ENCODE results near the gene TLR9. TPM values are rescaled to one million over a fixed set of nuclear protein-coding genes. Genes with fewer than 3 reads are reported as not detected.

Gene TLR9
- total RNA-seq, 2 experiments from 2014 or later: 0.55 to 0.65 TPM

DNA sequence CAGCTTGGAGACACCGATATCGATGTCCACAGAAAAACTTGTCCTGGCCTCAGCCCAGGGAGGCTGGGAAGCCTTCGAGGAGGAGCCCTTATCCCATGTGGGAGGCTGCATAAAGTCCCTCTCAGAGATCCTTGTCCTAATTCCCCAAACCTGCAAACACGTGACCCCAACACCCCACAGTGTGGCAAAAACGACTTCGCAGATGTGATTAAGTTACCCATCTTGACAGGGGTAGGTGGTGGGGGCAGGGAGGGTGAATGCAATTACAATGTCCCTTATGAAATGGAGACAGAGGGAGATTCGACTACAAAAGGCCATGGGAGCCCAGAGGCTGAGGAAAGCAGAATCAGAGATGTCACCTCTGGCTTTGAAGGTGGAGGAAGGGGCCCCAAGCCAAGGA, 2.3 kb upstream of the TLR9 start:
- POLR2A ChIA-PET: no interaction called here
- CTCF ChIA-PET: interaction anchor here (1.6 kb wide), 1 partner anchor 10 kb away, joined by 4 read pairs; no protein-coding TSS in a partner anchor
- peak overlapping the region; percentile 57 for H3K27ac Mint-ChIP-seq
- no peaks in the 10 kb centered on the region for H3K27me3 Mint-ChIP-seq
- H3K36me3 Mint-ChIP-seq (ENCODE audit: low read depth): peaks cover 40% of the 10 kb centered on the region
- no peak for DNase-seq
- H3K4me1 Mint-ChIP-seq: peaks cover 60% of the 10 kb centered on the region
- no peak overlapping the region for H3K4me3 Mint-ChIP-seq
- no peaks in the 10 kb centered on the region for H3K9me3 Mint-ChIP-seq

DNA sequence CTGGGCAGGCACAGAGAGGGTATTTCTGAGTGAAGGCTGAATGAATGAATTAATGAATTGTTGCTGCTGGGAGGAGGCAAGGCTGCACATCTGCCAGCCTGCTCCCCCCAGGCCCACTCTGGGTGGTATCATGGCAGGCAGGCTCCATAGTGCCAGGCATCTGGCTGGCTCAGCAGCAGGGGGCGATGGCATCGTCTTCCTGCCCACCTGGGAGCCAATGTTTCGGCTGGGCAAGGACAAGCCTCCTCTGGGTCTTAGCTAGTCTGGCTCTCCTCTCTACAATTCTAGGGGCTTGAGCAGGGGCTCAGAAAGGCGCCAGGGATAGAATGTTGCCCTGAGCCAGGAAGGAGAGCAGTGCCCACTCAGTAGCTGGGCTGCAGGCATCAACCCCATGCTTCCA, 1.7 kb upstream of the TLR9 start:
- POLR2A ChIA-PET: no interaction called here
- Mint-ChIP-seq H3K36me3 (ENCODE audit: low read depth) (peaks cover 37% of the 10 kb centered on the region), H3K4me3 (no peak overlapping the region), H3K9me3 (no peaks in the 10 kb centered on the region), H3K4me1 (peaks cover 59% of the 10 kb centered on the region), H3K27ac (peak overlapping the region; percentile 57), H3K27me3 (no peaks in the 10 kb centered on the region)
- DNase-seq: no peak
- CTCF ChIA-PET: interaction anchor here (1.6 kb wide), 1 partner anchor 9 kb away, joined by 4 read pairs; no protein-coding TSS in a partner anchor

DNA sequence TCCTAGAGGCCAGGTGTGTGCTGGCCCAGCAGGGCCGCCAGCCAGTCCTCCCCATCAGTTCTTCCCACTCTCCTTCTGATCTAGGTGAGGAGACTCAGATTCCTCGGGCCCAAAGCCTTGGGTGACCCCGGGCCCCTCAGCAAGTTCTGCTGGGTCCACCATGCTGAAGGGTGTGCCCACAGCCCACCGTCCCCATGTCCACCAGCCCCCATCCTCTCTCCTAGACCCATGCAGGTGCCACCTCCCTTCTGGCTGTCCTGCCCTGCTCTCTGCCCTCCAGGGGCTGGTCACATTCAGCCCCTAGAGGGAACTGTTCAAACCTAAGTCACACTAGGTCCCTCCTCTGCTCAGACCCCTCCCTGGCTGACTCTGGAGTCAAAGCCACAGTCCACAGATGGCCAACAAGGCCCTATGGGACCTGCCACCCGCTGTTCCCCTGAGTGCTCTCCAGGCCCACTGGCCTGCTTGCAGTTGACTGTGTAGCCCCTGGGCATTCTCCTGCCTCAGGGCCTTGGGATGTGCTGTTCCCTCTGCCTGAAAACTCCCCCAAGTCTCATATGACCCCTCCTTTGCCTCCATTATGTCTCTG, 878 bp upstream of the TLR9 start:
- no peaks in the 10 kb centered on the region for H3K27me3 Mint-ChIP-seq
- H3K4me1 Mint-ChIP-seq: peaks cover 61% of the 10 kb centered on the region
- H3K9me3 Mint-ChIP-seq: no peaks in the 10 kb centered on the region
- H3K27ac Mint-ChIP-seq: peak overlapping the region; percentile 79
- H3K36me3 Mint-ChIP-seq (ENCODE audit: low read depth): peaks cover 32% of the 10 kb centered on the region
- peak; percentile 3 for DNase-seq
- H3K4me3 Mint-ChIP-seq: no peak overlapping the region
- POLR2A ChIA-PET: no interaction called here
- CTCF ChIA-PET: interaction anchor here (0.6 to 10.9 kb wide), 5 partner anchors 8 to 497 kb away, joined by 3 to 91 read pairs (median 4); partner anchors contain the start of gene TWF2

DNA sequence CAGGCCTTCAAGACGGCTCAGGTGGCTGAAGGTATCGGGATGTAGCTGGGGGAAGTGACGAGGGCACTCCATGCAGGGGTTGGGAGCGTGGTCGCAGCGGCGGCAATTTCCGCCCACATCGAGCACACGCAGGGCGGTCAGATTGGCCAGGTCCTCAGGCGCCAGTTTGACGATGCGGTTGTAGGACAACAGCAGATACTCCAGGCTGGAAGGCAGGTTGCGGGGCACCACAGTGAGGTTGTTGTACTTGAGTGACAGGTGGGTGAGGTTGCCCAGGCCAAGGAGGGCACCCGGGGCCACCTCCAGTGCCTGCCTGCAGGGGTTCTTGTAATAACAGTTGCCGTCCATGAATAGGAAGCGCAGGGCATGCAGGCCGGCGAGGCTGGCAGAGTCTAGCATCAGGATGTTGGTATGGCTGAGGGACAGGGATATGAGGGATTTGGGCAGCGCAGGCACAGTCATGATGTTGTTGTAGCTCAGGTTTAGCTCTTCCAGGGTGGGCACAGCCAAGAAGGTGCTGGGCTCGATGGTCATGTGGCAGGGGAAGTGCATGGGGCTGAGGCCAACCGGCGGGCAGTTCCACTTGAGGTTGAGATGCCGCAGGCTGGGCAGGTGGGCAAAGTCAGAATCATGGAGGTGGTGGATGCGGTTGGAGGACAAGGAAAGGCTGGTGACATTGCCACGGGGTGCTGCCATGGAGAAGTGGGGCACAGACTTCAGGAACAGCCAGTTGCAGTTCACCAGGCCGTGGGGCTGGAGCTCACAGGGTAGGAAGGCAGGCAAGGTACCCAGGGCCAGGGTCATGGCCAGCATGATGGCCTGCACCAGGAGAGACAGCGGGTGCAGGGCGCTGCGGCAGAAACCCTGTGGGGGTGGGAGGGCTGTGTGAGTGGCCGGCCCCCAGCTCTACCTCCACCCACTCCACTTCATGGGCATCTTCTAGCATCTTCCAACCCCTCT, 1.7 kb downstream of the TLR9 start:
- no peaks in the 10 kb centered on the region for H3K27me3 Mint-ChIP-seq
- H3K4me1 Mint-ChIP-seq: peaks cover 80% of the 10 kb centered on the region
- peak overlapping the region; percentile 29 for H3K4me3 Mint-ChIP-seq
- POLR2A ChIA-PET: interaction anchor here (0.6 kb wide), 1 partner anchor 54 kb away, joined by 3 read pairs; no protein-coding TSS in a partner anchor
- CTCF ChIA-PET: interaction anchor here (4.6 to 10.9 kb wide), 4 partner anchors 7 to 117 kb away, joined by 48 to 91 read pairs (median 82); partner anchors contain the start of genes TWF2 and WDR82
- H3K27ac Mint-ChIP-seq: peak overlapping the region; percentile 79
- DNase-seq: no peak
- H3K36me3 Mint-ChIP-seq (ENCODE audit: low read depth): peaks cover 13% of the 10 kb centered on the region
- no peaks in the 10 kb centered on the region for H3K9me3 Mint-ChIP-seq

DNA sequence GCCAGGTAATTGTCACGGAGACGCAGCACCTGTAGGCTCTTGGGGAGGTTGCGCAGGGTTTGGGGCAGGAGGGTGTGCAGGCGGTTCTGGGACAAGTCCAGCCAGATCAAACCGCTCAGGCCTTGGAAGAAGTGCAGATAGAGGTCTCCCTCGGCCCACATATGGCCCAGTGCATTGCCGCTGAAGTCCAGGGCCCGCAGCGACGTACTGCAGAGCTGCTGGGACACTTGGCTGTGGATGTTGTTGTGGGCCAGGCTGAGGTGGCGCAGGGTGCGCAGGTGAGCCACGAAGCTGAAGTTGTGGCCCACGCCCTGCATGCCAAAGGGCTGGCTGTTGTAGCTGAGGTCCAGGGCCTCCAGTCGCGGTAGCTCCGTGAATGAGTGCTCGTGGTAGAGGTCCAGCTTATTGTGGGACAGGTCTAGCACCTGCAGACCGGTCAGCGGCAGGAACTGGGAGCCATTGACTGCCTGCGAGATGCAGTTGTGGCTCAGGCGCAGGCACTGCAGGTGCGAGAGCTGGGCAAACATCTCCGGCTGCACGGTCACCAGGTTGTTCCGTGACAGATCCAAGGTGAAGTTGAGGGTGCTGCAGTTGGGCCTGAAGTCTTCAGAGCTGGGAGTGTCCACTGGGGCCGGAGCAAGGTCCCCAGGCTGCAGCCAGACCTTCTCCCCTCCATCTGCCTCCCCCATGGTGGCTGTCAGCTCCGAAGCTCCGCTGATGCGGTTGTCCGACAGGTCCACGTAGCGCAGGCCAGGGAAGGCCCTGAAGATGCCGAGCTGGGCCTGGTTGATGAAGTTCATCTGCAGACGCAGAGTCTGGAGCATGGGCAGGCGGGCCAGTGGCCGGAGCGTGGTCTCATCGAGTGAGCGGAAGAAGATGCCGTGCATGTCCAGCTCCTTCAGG, 2.9 kb downstream of the TLR9 start:
- Mint-ChIP-seq H3K4me1 (peaks cover 92% of the 10 kb centered on the region), H3K9me3 (no peaks in the 10 kb centered on the region), H3K27me3 (no peaks in the 10 kb centered on the region), H3K27ac (peak overlapping the region; percentile 94), H3K4me3 (peak overlapping the region; percentile 77), H3K36me3 (ENCODE audit: low read depth) (peaks cover 10% of the 10 kb centered on the region)
- DNase-seq: no peak
- ChIA-PET CTCF (interaction anchor here (0.6 to 10.9 kb wide), 12 partner anchors 8 to 230 kb away, joined by 3 to 91 read pairs (median 4); partner anchors contain the start of genes PPM1M, TWF2 and WDR82), POLR2A (no interaction called here)

DNA sequence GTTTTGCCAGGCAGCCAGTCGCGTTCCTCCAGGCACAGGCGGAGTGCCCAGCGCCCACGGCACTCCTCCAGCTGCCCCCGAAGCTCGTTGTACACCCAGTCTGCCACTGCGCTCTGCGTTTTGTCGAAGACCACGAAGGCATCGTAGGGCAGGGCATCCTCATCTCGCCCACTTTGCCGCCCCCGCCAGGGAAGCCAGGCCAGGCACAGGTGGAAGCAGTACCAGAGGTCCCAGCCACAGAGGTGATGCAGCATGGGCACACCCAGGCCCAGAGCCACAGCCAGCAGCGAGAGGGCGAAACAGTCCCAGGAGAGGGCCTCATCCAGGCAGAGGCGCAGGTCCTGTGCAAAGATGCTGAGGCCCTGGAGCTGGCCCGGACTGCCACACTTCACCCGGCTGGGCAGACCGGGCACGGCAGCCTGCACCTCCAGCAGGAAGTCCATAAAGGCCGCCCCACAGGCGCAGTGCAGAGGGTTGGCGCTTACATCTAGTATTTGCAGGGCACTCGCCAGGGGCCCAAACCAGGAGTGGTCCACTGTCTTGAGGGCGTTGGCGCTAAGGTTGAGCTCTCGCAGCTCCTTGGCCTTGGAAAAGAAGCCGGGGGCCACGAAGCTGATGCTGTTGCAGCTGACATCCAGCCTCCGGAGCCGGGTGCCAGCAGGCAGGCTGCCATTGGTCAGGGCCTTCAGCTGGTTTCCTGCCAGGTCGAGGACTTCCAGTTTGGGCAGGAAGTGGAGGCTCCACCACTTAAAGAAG, 3.7 kb downstream of the TLR9 start:
- Mint-ChIP-seq H3K4me1 (peaks cover 95% of the 10 kb centered on the region), H3K27me3 (no peaks in the 10 kb centered on the region), H3K36me3 (ENCODE audit: low read depth) (peaks cover 10% of the 10 kb centered on the region), H3K9me3 (no peaks in the 10 kb centered on the region), H3K27ac (peak overlapping the region; percentile 94), H3K4me3 (peak overlapping the region; percentile 77)
- ChIA-PET CTCF (interaction anchor here (0.9 to 10.9 kb wide), 19 partner anchors 9 to 220 kb away, joined by 3 to 91 read pairs (median 4); partner anchors contain the start of genes PPM1M, TWF2 and WDR82), POLR2A (no interaction called here)
- peak; percentile 84 for DNase-seq

DNA sequence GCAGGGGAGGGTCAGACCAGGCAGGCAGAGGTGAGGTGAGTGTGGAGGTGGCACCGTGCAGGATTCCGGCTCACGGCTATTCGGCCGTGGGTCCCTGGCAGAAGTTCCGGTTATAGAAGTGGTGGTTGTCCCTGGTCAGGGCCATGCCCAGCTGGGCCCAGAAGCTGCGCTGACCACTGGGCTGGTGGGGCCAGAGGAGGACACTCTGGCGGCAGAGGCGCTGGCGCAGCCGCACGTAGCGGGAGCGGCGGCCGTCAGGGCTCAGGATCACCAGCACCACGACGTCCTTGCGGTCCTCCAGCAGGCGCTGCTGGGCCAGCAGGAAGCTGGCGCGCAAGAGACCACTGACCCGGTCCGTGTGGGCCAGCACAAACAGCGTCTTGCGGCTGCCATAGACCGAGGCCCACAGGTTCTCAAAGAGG, 4.3 kb downstream of the TLR9 start:
- CTCF ChIA-PET: interaction anchor here (0.7 to 10.9 kb wide), 34 partner anchors 9 to 232 kb away, joined by 3 to 91 read pairs (median 4); partner anchors contain the start of genes DNAH1, PPM1M, SEMA3G and TWF2
- POLR2A ChIA-PET: no interaction called here
- Mint-ChIP-seq H3K9me3 (no peaks in the 10 kb centered on the region), H3K4me3 (peak overlapping the region; percentile 77), H3K36me3 (ENCODE audit: low read depth) (peaks cover 12% of the 10 kb centered on the region), H3K27me3 (no peaks in the 10 kb centered on the region), H3K27ac (peak overlapping the region; percentile 94), H3K4me1 (peaks cover 95% of the 10 kb centered on the region)
- DNase-seq: no peak

DNA sequence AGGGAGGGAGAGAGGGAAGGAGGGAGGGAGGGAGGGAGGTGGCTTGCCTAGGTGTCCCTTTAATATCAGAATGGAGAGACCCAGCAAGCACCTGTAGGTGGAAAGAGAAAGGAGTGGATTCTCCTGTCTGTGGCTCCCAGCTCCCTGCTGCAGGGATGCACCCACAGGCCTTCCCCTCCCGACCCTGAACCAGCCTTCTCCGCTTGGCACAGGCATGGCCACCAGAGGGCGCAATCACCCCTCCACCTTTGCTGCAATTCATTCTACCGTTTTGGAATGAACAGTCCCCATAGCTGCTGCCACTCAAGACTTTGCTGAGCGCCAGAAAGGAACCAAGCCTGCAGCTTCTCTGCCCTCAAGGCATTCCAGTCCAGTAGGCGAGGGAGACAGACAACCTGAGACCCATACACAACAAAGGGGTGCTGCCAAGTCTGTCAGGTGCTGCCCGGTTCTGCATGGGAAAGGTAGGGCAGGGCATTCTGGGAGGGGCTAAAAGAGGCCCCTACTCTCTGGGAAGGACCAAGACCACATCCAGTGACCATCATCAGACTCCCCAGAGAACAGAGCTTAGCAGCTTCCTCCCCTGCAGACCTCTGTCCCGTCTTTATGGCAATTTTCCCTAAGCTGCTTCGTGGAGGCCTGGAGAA, 4.9 kb downstream of the TLR9 start:
- ChIA-PET CTCF (interaction anchor here (0.7 to 10.9 kb wide), 36 partner anchors 9 to 232 kb away, joined by 3 to 91 read pairs (median 4); partner anchors contain the start of genes DNAH1, SEMA3G, TWF2 and WDR82), POLR2A (no interaction called here)
- Mint-ChIP-seq H3K4me1 (peaks cover 95% of the 10 kb centered on the region), H3K9me3 (no peaks in the 10 kb centered on the region), H3K27ac (peak overlapping the region; percentile 80), H3K4me3 (peak overlapping the region; percentile 48), H3K36me3 (ENCODE audit: low read depth) (peaks cover 16% of the 10 kb centered on the region), H3K27me3 (no peaks in the 10 kb centered on the region)
- peak; percentile 91 for DNase-seq

DNA sequence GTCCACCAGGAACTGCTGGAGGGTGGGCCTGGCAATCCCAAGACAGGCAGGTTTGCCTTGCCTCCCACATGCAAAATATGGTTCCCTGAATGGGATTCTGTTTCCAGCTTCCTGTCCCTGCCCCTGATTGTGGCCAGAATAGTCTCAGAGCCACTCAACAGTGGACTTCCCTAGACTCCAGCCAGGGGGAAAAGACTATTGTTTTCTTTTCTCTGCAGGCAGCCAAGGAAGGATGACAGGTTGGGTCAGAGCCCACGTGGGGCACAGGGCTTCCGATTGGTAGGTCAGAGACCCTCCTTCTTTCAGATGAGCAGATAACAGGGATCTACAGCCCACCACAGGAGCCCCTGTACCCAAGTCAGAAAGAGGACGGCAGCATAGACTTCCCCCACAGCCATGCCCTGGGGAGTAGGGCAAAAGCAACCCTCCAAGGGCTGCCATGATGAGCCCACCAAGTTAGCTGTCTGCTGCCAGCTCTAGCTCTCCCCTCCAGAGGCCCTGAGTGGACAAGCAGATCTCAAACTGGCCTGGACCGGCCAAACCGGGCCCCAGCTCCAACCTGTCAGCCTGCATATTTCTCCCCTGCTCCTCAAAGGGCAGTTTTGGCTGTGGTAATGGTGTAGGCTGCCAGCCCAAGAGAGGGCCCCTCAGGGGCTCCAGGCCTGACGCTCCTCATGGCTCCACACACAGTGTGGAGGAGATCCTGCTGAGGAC, 6.4 kb downstream of the TLR9 start:
- Mint-ChIP-seq H3K27me3 (no peaks in the 10 kb centered on the region), H3K4me1 (peaks cover 89% of the 10 kb centered on the region), H3K36me3 (ENCODE audit: low read depth) (peaks cover 30% of the 10 kb centered on the region), H3K9me3 (no peaks in the 10 kb centered on the region), H3K4me3 (peak overlapping the region; percentile 32), H3K27ac (peak overlapping the region; percentile 93)
- no peak for DNase-seq
- ChIA-PET POLR2A (no interaction called here), CTCF (interaction anchor here (0.6 to 10.9 kb wide), 12 partner anchors 8 to 596 kb away, joined by 3 to 91 read pairs (median 4); partner anchors contain the start of genes TWF2 and WDR82)

DNA sequence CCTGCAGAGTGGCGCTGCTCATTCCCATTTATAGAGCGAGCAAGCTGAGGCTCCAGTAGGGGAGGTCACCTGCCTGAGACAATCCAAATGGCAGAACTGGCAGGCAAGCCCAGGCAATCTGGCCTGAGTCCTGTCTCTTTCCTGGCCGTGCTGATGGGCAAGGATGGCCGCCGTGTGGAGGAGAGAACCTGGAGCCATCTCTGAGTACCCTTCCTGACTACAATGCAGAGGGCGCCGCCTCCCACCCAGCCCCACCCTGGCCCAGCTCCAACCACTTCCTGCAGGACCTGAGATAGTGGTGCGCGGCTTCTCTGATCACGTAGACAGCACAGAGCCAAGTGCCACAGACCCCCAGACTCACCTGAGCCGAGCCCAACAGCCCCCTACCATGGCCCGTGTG, 7.0 kb downstream of the TLR9 start:
- POLR2A ChIA-PET: no interaction called here
- DNase-seq: peak; percentile 48
- Mint-ChIP-seq H3K27ac (peak overlapping the region; percentile 93), H3K9me3 (no peaks in the 10 kb centered on the region), H3K36me3 (ENCODE audit: low read depth) (peaks cover 30% of the 10 kb centered on the region), H3K27me3 (no peaks in the 10 kb centered on the region), H3K4me1 (peaks cover 83% of the 10 kb centered on the region), H3K4me3 (peak overlapping the region; percentile 59)
- CTCF ChIA-PET: interaction anchor here (0.6 to 10.9 kb wide), 8 partner anchors 9 to 221 kb away, joined by 3 to 91 read pairs (median 14); partner anchors contain the start of gene TWF2

Data from activated CD4-positive, alpha-beta T cell treated with anti-CD3 and anti-CD28 coated beads, Interleukin-2, amount 10 ng/mL, durations not matched to agents 7 days and 5 days (primary cell).